ENCODE results near the gene POLR1B. TPM values are rescaled to one million over a fixed set of nuclear protein-coding genes. Genes with fewer than 3 reads are reported as not detected.

The POLR1B gene
- total and polyA plus RNA-seq, 10 of the 15 experiments (the other 5 are each of a cell fraction or from before 2014, with no cell fraction given), result 13.4 to 55.8 (median 35.9) TPM

- TF ChIP-seq ATF3 (IDR thresholded peaks at IDR 0.05; ENCODE audit: borderline replicate concordance, extremely low read depth, low read depth, low read length), result no peak
- TF ChIP-seq ATF7 (IDR thresholded peaks at IDR 0.05; ENCODE audit: low read depth), result peak; percentile 71
- TF ChIP-seq CHD2 (IDR thresholded peaks at IDR 0.05; ENCODE audit: borderline replicate concordance, low read depth, low read length), result peak; percentile 30; the same call in 1 of the 2 replicates
- no peak for TF ChIP-seq CHD1 (IDR thresholded peaks at IDR 0.05; ENCODE audit: low read depth, low read length)
- peak; percentile 62; the same call in 1 of the 2 replicates for TF ChIP-seq TAF1 (IDR thresholded peaks at IDR 0.05; ENCODE audit: borderline replicate concordance, low read depth, low read length)
- TF ChIP-seq KDM1A (IDR thresholded peaks at IDR 0.05; ENCODE audit: borderline replicate concordance), result no peak
- TF ChIP-seq ZBED1 (IDR thresholded peaks at IDR 0.05; ENCODE audit: borderline replicate concordance), result peak; percentile 53; the same call in 1 of the 2 replicates
- TF ChIP-seq NR2F1 (conservative IDR thresholded peaks at IDR 0.05), result peak; percentile 52; the same call in 1 of the 2 replicates
- 0 out of 2 replicates have a peak, but pooled peaks have one; percentile 85 for TF ChIP-seq PML (IDR thresholded peaks at IDR 0.05; ENCODE audit: low read length)
- TF ChIP-seq, protein P1, sequence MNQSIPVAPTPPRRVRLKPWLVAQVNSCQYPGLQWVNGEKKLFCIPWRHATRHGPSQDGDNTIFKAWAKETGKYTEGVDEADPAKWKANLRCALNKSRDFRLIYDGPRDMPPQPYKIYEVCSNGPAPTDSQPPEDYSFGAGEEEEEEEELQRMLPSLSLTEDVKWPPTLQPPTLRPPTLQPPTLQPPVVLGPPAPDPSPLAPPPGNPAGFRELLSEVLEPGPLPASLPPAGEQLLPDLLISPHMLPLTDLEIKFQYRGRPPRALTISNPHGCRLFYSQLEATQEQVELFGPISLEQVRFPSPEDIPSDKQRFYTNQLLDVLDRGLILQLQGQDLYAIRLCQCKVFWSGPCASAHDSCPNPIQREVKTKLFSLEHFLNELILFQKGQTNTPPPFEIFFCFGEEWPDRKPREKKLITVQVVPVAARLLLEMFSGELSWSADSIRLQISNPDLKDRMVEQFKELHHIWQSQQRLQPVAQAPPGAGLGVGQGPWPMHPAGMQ (IDR thresholded peaks at IDR 0.05; ENCODE audit: borderline replicate concordance), result no peak
- no peak for TF ChIP-seq SREBF1 (IDR thresholded peaks at IDR 0.05; ENCODE audit: low read length)
- no peak for TF ChIP-seq CHD4 (IDR thresholded peaks at IDR 0.05)
- peak in 1 of 3 experiments; percentile 21; a peak in 2 of 6 replicates for TF ChIP-seq CTCF (IDR thresholded peaks at IDR 0.05 in 2 of 3, conservative IDR thresholded peaks at IDR 0.05 in 1 of 3; ENCODE audit: control insufficient read depth in 2 of 3, extremely low read depth in 1 of 3, insufficient read depth in 1 of 3, low read depth in 3 of 3, low read length in 3 of 3)
- no peak for TF ChIP-seq NR2C2 (IDR thresholded peaks at IDR 0.05; ENCODE audit: borderline replicate concordance, control insufficient read depth, insufficient read length, low read depth)
- peak; percentile 58 for TF ChIP-seq LARP7 (IDR thresholded peaks at IDR 0.05)
- peak; percentile 84 for TF ChIP-seq CREB1 (IDR thresholded peaks at IDR 0.05; ENCODE audit: low read depth)
- no peak for TF ChIP-seq RBBP5 (conservative IDR thresholded peaks at IDR 0.05)
- peak; percentile 71 for TF ChIP-seq NKRF (conservative IDR thresholded peaks at IDR 0.05)
- no peak for TF ChIP-seq STAT3 (IDR thresholded peaks at IDR 0.05; ENCODE audit: low read depth, low read length)
- TF ChIP-seq SMARCA5 (IDR thresholded peaks at IDR 0.05), result 0 out of 2 replicates have a peak, but pooled peaks have one; percentile 20
- TF ChIP-seq, protein P2, sequence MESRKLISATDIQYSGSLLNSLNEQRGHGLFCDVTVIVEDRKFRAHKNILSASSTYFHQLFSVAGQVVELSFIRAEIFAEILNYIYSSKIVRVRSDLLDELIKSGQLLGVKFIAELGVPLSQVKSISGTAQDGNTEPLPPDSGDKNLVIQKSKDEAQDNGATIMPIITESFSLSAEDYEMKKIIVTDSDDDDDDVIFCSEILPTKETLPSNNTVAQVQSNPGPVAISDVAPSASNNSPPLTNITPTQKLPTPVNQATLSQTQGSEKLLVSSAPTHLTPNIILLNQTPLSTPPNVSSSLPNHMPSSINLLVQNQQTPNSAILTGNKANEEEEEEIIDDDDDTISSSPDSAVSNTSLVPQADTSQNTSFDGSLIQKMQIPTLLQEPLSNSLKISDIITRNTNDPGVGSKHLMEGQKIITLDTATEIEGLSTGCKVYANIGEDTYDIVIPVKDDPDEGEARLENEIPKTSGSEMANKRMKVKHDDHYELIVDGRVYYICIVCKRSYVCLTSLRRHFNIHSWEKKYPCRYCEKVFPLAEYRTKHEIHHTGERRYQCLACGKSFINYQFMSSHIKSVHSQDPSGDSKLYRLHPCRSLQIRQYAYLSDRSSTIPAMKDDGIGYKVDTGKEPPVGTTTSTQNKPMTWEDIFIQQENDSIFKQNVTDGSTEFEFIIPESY (IDR thresholded peaks at IDR 0.05), result no peak
- TF ChIP-seq, protein P3, sequence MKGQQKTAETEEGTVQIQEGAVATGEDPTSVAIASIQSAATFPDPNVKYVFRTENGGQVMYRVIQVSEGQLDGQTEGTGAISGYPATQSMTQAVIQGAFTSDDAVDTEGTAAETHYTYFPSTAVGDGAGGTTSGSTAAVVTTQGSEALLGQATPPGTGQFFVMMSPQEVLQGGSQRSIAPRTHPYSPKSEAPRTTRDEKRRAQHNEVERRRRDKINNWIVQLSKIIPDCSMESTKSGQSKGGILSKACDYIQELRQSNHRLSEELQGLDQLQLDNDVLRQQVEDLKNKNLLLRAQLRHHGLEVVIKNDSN (IDR thresholded peaks at IDR 0.05; ENCODE audit: borderline replicate concordance, extremely low read length, insufficient read depth, low read depth, low read length), result no peak
Measured at GRCh38 chr2:112584134-112584890, 42.0 kb downstream of the POLR1B start, which contains the start of gene CHCHD5 (continued).

Measured in GM12878 (cell line).